Lower leg skin (tissue), 3 donors: ENCODE data around the gene BPIFA1.

Experiments used
- CTCF ChIP-seq, 3 donors: fragments of 450-650 bp; IDR thresholded peaks; one replicate each; pipeline ENCODE4 v1.5.1; 2016; ENCODE audit warnings: antibody characterized with exemption in 3 of 3, mild to moderate bottlenecking in 3 of 3, moderate library complexity in 2 of 3
- POLR2A ChIP-seq, 2 donors: fragments of 450-650 bp; IDR thresholded peaks; one replicate each; pipeline ENCODE4 v1.6.1; 2016 to 2017; ENCODE audit warnings: antibody characterized with exemption in 2 of 2, mild to moderate bottlenecking in 1 of 2, moderate library complexity in 1 of 2

DNA sequence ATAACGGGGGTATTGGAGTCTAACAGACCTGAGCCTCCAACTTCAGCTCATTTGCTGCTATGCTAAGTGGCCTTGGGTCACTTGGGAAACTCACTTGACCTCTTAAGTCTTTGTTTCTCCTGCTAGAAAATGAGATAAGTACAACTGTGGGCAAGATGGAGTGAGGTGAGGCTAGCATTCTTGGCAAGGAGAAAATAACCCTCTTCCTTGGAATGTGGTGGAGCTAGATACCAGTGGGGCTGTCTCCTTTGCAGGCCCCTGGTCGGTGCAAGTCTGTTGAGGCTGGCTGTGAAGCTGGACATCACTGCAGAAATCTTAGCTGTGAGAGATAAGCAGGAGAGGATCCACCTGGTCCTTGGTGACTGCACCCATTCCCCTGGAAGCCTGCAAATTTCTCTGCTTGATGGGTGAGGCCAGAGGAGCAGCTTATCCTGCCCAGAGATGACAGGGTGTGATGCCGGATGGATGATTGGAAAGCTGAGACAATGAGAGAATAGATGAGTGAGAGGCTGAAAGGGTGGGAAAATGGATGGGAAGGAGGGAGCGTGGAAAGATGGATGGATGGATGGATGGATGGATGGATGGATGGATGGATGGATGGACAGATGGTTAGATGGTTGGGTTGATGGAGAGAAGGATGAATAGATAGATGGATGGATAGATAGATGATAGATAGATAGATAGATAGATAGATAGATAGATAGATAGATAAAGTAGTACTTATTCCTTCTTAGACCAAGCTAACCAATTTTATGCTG lies 4.4 kb downstream of the BPIFA1 start:
- no peak for TF ChIP-seq CTCF (IDR thresholded peaks at IDR 0.05)
- no peak for TF ChIP-seq POLR2A (IDR thresholded peaks at IDR 0.05)
